ENCODE results near the gene PCBD1. TPM values are rescaled to one million over a fixed set of nuclear protein-coding genes. Genes with fewer than 3 reads are reported as not detected.

The PCBD1 gene
- total and polyA plus RNA-seq, 12 donors, result 42.7 to 213 (median 137) TPM

DNA sequence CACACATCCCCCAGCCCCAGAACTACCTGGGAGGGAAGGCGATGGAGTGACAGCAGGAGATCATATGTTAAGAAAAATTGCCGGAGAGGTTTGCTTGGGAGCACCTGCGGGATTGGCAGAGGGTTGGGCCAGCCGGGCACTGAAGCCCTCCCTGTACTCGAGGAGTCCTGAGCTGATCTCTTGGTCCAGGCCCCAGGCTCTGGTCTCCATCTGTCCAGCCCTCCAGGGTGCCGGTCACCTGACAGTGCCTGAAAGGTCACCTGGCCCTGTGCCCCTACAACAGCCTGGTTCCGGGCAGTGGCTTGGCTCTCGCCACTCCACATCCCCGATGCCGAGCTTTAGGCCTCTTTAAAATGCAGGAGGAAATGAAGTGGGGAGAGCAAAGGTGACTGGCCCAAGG, 47.3 kb upstream of the PCBD1 start:
- WGBS, 4 donors, result 84 to 88% (median 86%) methylated on average over 5 to 10 of the region's 10 CpGs
- Histone ChIP-seq H3K27ac (no peak overlapping the region), H3K4me1 (replicated peaks in 1 of 2) (no peaks in the 10 kb centered on the region), H3K9me3 (replicated peaks in 1 of 3) (no peaks in the 10 kb centered on the region), H3K4me3 (no peak overlapping the region), H3K27me3 (peaks cover 5% of the 10 kb centered on the region), H3K36me3 (replicated peaks in 1 of 2) (no peaks in the 10 kb centered on the region)
- intact Hi-C loops (cut with DNase I), result no loop called here
- no peak for DNase-seq
- TF ChIP-seq, protein P1, sequence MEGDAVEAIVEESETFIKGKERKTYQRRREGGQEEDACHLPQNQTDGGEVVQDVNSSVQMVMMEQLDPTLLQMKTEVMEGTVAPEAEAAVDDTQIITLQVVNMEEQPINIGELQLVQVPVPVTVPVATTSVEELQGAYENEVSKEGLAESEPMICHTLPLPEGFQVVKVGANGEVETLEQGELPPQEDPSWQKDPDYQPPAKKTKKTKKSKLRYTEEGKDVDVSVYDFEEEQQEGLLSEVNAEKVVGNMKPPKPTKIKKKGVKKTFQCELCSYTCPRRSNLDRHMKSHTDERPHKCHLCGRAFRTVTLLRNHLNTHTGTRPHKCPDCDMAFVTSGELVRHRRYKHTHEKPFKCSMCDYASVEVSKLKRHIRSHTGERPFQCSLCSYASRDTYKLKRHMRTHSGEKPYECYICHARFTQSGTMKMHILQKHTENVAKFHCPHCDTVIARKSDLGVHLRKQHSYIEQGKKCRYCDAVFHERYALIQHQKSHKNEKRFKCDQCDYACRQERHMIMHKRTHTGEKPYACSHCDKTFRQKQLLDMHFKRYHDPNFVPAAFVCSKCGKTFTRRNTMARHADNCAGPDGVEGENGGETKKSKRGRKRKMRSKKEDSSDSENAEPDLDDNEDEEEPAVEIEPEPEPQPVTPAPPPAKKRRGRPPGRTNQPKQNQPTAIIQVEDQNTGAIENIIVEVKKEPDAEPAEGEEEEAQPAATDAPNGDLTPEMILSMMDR (IDR thresholded peaks at IDR 0.05), result no peak
- no peak for TF ChIP-seq POLR2A (IDR thresholded peaks at IDR 0.05)

DNA sequence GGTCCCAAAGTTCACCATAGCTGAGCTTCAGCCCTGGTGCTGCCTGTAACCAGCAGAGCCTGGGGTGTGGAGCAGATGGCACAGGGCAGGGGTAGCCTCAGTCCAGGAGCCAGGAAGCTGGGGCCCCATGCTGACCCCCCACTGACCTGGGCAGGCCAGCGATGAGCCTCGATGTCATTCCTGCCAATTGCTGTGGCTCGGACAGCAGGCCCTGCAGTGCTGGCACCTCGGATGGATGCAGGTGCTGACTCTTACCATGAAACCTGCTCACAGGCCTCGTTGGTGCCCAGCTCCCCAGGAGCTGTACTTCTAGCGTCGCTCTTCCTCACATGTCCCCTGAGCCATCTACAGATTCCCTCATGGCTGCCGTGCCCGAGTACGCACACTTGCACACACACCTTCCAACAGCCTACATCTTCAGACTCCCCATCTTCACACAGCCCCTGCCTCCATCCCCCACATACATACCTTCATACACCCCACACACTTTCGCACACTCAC, 46.8 kb upstream of the PCBD1 start:
- Histone ChIP-seq H3K36me3 (replicated peaks in 1 of 2) (no peaks in the 10 kb centered on the region), H3K4me1 (replicated peaks in 1 of 2) (no peaks in the 10 kb centered on the region), H3K9me3 (replicated peaks in 1 of 3) (no peaks in the 10 kb centered on the region), H3K4me3 (no peak overlapping the region), H3K27me3 (peaks cover 5% of the 10 kb centered on the region), H3K27ac (no peak overlapping the region)
- WGBS, 4 donors, result 83 to 95% (median 89%) methylated on average over 7 to 11 of the region's 11 CpGs
- no peak for TF ChIP-seq POLR2A (IDR thresholded peaks at IDR 0.05)
- TF ChIP-seq, protein P1 (IDR thresholded peaks at IDR 0.05), result no peak
- DNase-seq, result no peak
- intact Hi-C loops (cut with DNase I), result no loop called here

DNA sequence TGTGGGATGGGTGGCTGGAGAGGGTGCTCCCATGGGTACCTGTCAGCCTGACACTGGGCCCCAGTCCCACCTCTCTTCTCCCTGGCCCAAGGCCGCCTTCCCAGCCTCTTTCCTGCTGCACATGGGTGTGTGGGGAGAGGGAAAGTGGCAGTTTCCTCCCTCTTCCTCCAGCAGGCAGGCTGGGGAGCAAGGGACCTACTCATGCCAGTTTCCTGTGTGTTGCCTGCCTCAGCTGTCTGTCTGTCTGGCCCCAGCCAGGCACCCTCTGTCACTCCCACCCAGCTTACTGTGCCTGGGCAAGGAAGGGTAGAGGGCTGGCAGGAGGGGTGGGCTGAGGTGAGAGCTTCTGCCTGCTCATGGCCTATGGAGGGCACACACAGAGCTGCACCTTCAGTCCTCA, 46.3 kb upstream of the PCBD1 start:
- Histone ChIP-seq H3K27me3 (peaks cover 5% of the 10 kb centered on the region), H3K4me3 (no peak overlapping the region), H3K4me1 (replicated peaks in 1 of 2) (no peaks in the 10 kb centered on the region), H3K36me3 (replicated peaks in 1 of 2) (no peaks in the 10 kb centered on the region), H3K27ac (no peak overlapping the region), H3K9me3 (replicated peaks in 1 of 3) (no peaks in the 10 kb centered on the region)
- intact Hi-C loops (cut with DNase I), result no loop called here
- 50 to 100% (median 85%) methylated on average over 1 of the region's 1 CpG for WGBS, 4 donors
- DNase-seq, result no peak
- TF ChIP-seq, protein P1 (IDR thresholded peaks at IDR 0.05), result no peak
- TF ChIP-seq POLR2A (IDR thresholded peaks at IDR 0.05), result no peak

DNA sequence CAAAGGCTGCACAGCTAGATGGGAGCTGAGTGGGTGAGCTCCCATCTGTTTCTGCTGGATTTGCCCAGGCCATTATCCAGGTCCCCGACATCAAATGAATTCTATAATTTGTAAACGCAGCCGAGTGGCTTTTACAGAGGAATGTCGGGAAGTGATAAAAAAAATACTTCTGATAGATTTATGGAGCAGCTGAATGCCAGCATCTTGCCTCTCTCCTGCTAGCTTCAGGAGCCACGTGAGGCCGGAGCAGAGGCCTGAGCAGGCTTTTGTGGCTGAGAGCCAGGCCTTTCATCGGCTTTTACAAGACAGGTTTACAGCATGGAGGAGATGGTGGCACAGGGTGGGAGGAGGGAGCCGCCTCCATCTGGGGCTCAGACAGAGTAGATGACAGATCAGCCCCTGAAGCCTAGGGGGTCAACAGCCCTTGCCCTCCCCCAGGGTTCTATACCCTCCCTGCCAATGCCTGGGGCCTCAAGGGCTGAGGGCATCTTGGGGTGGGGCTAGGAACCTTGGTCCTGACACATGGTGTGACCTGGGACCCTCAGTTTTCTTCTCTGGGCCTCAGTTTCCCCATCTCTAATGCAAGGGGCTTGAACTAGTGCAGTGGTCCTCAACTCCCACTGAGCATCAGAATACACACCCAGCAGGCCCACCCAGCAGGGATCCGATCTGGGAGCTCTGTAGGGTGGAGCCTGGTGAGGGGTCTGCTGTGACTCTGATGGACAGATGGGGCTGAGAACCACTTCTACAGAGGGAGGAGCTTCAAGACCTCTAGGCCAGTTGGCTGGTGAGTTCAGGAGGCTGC, 44.2 kb upstream of the PCBD1 start:
- no peak overlapping the region for H3K4me3 ChIP-seq
- no peaks in the 10 kb centered on the region for H3K4me1 ChIP-seq (replicated peaks in 1 of 2)
- no peak for TF ChIP-seq POLR2A (IDR thresholded peaks at IDR 0.05)
- TF ChIP-seq, protein P1 (IDR thresholded peaks at IDR 0.05), result no peak
- H3K27ac ChIP-seq, result no peak overlapping the region
- DNase-seq, result peak in 1 of 7 donors; percentile 58
- intact Hi-C loops (cut with DNase I), result no loop called here
- H3K9me3 ChIP-seq (replicated peaks in 1 of 3), result no peaks in the 10 kb centered on the region
- WGBS, 4 donors, result 43 to 60% (median 56%) methylated on average over 7 to 9 of the region's 9 CpGs
- H3K36me3 ChIP-seq (replicated peaks in 1 of 2), result no peaks in the 10 kb centered on the region
- H3K27me3 ChIP-seq, result peaks cover 5% of the 10 kb centered on the region
